ENCODE results near the gene UBN1.

Gene UBN1, protein sequence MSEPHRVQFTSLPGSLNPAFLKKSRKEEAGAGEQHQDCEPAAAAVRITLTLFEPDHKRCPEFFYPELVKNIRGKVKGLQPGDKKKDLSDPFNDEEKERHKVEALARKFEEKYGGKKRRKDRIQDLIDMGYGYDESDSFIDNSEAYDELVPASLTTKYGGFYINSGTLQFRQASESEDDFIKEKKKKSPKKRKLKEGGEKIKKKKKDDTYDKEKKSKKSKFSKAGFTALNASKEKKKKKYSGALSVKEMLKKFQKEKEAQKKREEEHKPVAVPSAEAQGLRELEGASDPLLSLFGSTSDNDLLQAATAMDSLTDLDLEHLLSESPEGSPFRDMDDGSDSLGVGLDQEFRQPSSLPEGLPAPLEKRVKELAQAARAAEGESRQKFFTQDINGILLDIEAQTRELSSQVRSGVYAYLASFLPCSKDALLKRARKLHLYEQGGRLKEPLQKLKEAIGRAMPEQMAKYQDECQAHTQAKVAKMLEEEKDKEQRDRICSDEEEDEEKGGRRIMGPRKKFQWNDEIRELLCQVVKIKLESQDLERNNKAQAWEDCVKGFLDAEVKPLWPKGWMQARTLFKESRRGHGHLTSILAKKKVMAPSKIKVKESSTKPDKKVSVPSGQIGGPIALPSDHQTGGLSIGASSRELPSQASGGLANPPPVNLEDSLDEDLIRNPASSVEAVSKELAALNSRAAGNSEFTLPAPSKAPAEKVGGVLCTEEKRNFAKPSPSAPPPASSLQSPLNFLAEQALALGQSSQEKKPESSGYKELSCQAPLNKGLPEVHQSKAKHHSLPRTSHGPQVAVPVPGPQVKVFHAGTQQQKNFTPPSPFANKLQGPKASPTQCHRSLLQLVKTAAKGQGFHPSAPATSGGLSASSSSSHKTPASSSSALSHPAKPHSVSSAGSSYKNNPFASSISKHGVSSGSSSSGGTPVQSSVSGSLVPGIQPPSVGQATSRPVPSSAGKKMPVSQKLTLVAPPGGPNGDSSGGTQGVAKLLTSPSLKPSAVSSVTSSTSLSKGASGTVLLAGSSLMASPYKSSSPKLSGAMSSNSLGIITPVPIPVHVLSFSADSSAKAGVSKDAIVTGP (N-terminal part only)

GRCh38 chr16:4846901-4847773 lies at the start of gene UBN1, which contains the start of gene GLYR1:
Gene UBN1 (plus strand): TSS chr16:4847481. CDS start chr16:4852918, 5,437 bp downstream.
Gene GLYR1 (minus strand): TSS chr16:4847288. CDS start chr16:4847265, 23 bp downstream.
- DNase-seq, result peak; percentile 95 to 96

DNA sequence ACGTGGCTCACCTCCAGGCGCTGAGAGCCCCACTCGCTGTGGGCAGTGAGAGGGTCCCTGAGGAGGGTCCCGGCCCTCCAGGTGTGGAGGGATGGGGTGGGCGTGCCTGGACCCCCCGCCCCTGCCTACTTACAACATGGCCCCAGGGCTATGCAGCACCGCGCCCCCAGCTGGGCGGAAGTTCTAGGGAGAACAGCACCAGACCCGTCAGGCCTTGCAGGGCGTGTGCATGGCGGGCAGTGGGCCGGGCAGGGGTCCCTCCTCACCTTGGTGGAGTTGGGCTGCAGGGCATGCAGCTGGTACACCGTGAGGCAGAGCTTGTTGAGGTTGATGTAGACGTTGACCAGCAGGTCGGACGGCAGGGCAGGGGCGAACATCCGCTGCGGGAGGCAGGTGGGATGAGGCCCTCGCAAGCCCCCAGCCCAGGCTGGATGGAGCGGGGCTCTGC lies 49.5 kb upstream of the UBN1 start:
- DNase-seq, result no peak

GRCh38 chr16:4798456-4798855 lies 48.8 kb upstream of the UBN1 start:
- no peak for DNase-seq

GRCh38 chr16:4799171-4799855 lies 48.0 kb upstream of the UBN1 start:
- no peak for DNase-seq

- no peak for DNase-seq
Measured at GRCh38 chr16:4800290-4801041, 46.8 kb upstream of the UBN1 start.

DNA sequence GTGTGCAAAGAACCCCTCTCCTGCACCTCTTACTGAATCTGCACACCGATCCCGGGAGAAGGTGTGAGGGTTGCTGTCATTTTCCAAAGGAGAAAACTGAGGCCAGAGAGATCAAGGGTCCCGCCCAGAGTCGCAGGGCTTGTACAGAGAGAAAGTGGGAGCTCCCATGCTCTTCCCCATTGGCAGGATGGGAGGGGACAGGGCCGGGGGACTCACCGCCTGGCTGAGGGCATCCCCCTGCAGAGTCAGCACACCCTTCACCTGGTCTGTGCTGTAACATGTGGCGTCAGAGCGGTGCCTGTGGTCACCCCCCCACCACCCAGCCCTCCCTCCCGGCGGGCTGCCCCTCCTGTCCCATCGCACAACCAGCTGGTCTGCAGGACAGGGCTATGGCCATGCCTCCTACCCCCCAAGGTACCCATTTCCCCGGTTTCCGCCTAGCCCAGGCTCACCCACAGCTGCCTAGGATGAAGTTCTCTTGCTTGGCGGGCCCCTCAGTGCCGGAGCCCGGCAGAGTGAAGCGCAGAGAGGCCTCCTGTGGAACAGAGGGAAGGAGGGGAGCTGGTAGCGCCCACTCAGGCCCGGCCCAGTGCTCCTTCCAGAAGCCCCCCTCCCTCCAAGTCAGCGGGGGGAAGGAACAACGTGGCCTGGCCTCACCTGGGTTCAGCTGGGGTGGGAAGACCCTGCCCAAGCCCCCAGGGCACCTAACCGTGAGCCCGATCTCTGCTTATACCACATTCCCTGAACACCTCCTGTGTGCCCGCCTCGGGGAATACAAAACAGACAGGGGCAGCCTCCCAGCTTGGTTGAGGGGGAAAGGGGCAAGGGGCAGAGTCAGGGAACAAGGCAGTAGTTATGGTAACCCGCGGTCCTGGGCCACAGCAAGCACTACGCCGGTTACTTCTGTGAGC lies 46.0 kb upstream of the UBN1 start:
- no peak for DNase-seq

DNA sequence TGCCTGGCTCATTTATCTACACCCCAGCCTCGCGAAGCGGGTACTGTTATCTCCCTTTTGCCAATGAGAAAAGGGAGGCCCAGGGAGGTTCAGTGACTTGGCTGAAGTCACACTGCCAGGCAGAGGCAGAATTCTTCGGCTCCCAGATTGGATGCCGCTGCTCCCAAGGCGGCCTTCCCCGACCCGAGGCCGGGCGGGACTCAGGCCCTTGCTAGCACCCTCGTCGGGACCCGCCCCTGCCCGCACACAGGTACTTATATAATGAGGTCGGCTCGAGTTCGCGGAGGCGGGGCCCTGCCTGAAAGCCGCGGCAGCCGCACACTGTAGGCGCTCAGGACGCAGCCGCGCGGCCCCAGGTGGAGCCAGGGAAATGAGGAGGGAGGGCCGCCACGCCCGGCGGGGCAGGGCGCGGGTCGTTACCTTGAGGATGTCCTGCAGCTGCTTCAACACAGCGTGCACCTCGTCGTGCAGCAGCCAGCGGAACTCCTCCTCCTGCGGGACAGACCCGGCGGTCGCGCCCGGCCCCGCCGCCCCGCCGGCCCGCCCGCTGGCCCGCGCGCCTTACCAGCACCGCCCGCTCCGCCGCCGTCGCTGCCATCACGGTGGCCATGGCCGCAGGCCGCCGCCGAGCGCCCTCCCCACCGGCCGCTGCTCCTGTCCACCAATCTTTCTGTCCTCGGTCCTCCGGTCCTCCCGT lies 45.2 kb upstream of the UBN1 start, which contains the start of gene ROGDI:
ROGDI (minus strand) TSS at position 672 of the 697 bp plus-strand sequence; CDS start at position 610, 62 bp downstream.
- DNase-seq, result no peak

DNA sequence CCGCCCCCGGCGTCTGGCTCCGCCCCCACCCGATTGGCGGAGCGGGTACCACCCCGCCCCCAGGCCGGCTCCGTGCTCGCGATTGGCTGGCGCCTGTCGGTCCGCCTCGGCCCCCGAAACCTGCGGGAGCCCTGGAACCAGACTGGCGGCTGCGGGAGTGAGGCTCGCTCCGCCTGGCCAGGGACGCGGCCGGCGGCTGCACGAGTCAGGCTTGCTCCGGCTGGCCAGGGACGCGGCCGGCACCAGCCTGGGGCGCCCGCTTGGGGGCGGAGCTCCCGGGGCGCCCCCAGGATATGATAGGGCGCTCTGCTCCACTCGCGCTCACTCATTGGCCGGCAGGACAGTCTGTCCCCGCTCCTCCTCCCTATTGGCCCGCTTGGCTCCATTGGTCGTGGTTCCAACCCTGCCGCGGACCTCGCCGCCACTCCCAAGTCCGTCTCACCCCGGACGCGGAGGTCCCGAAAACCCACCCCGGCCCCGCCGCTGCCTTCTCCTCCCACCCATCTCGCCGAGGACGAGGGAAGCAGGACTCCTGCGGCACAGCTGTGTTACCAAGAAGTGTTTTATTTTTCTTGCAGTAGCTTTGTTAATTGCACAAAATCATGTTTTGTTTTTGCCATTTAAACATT lies 44.5 kb upstream of the UBN1 start:
- DNase-seq, result peak; percentile 67 to 98

GRCh38 chr16:4803401-4803844 lies 43.9 kb upstream of the UBN1 start:
- no peak for DNase-seq

GRCh38 chr16:4803898-4804762 lies 43.2 kb upstream of the UBN1 start:
- DNase-seq, result no peak

GRCh38 chr16:4805231-4805630 lies 42.0 kb upstream of the UBN1 start:
- no peak for DNase-seq

DNA sequence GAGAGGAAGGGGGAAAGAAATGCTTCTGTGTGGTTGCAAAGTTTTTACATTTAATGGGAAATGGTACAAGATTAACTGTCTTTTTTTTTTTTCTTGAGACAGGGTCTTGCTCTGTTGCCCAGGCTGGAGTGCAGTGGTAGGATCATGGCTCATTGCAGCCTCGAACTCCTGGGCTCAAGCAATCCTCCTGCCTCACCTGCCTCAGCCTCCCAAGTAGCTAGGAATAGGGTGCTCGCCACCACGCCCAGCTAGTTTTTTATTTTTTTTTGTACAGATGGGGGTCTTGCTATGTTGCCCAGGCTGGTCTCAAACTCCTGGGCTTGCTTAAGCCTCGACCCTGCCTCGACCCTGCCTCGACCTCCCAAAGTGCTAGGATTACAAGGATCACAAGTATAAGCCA lies 41.0 kb upstream of the UBN1 start:
- no peak for DNase-seq

GRCh38 chr16:4811242-4811641 lies 36.0 kb upstream of the UBN1 start:
- no peak for DNase-seq

DNA sequence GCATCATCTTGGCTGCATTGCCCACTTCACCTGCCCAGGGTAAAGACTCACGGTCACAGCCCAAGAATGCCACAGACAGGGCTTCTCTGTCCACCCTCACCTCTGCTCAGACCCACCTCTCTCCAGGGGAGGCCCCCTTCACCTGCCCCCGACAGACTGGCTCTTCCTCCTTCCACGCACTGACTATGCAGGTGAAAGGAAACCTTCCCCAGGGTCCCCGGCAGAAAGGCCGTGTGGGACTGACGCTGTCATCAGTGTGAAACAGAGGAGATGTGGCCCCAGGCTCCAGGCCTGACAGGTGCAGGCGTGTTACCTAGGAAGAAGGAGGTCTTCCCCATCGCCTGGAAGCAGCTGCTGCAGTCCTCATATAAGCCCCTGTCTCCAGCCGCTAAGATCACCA lies 35.5 kb upstream of the UBN1 start:
- no peak for DNase-seq

DNA sequence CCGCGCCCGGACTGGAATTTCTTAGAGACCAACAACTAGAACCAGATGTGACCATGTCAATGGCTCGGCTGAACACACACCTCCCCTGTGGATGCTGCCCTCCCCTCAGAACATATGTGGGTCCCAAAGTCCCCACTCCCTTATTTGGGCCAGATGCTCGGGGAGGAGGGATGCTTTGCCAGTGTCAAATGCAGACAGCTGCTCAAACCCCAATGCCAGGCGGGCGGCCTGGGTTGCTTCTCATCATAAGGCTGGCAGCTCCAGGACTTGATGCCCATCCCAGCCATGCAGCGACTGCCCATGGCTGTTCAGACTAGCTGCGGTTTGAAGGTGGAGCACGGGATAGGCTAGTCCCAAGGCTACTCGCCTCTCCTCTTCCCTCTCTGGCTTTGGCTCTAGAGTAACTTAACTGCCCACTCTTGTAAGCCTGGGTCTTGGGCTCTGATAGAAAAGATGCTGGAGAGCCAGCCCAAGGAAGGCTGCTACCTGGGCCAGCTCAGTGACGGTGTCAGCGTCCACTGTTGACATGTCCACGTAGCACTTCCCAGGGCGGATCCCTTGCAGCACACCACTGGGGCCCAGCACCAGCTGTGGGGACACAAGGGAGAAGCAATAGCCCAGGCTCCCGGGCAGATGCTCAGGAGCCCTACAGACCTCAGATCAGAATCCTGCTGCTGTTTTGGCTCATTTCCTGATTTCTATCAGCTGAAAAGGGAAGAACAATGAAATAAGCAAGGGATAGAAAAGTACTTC lies 33.9 kb upstream of the UBN1 start:
- DNase-seq, result no peak

- no peak for DNase-seq
Measured at GRCh38 chr16:4814046-4814445, 33.2 kb upstream of the UBN1 start.

Measured in bone marrow (tissue), 2 donors.